OCI-LY3 (cell line): ENCODE results near the gene APBA1.

Experiments
- H2AFZ ChIP-seq: fragments of 200-600, 300-600 bp; shearing (Covaris generic); 2 replicates; pipeline ENCODE4 v1.6.0; 2014; ENCODE audit warnings: antibody characterized with exemption, low read depth, low read length
- H3K27ac ChIP-seq: fragments of 200-600, 300-600 bp; sonication (generic); 2 replicates; pipeline ENCODE4 v1.5.1; 2014; ENCODE audit warnings: mild to moderate bottlenecking, low read length, moderate library complexity, mixed read lengths
- H3K27me3 ChIP-seq: fragments of 200-600, 300-600 bp; sonication (generic); 2 replicates; pipeline ENCODE4 v1.6.1; 2014; ENCODE audit warnings: low read depth, low read length, mixed read lengths
- H3K36me3 ChIP-seq: fragments of 200-600, 300-600 bp; sonication (generic); replicated peaks from 2 replicates; pipeline ENCODE3; 2014; ENCODE audit warnings: low read depth, low read length, mixed read lengths
- H3K4me1 ChIP-seq: fragments of 300-600, 200-600 bp; sonication (generic); 2 replicates; pipeline ENCODE4 v1.6.1; 2014; ENCODE audit warnings: low read length, mixed read lengths
- H3K4me2 ChIP-seq: fragments of 200-600, 300-600 bp; sonication (generic); 2 replicates; pipeline ENCODE4 v1.6.1; 2014; ENCODE audit warnings: low read length, mixed read lengths
- H3K4me3 ChIP-seq: fragments of 300-600, 200-600 bp; sonication (generic); 2 replicates; pipeline ENCODE4 v1.5.1; 2014; ENCODE audit warnings: antibody characterized with exemption, mild to moderate bottlenecking, low read length, moderate library complexity
- H3K79me2 ChIP-seq: fragments of 300-600, 200-600 bp; shearing (Covaris generic); 2 replicates; pipeline ENCODE4 v1.6.1; 2014; ENCODE audit warnings: mild to moderate bottlenecking, low read length, mixed read lengths
- H3K9ac ChIP-seq: fragments of 300-600, 200-600 bp; shearing (Covaris generic); 2 replicates; pipeline ENCODE4 v1.6.0; 2014; ENCODE audit warnings: mild to moderate bottlenecking, low read length, moderate library complexity
- H3K9me3 ChIP-seq: fragments of 200-600, 300-600 bp; shearing (Covaris generic); 2 replicates; pipeline ENCODE4 v1.6.1; 2014; ENCODE audit warnings: low read length, mixed read lengths; ENCODE audit not compliant: insufficient read depth
- H4K20me1 ChIP-seq: fragments of 200-600, 300-600 bp; sonication (generic); 2 replicates; pipeline ENCODE4 v1.6.1; 2016; ENCODE audit warnings: low read length, mixed read lengths; ENCODE audit not compliant: insufficient read depth
- EZH2phosphoT487 ChIP-seq: fragments of 200-600 bp; shearing (Covaris generic); IDR thresholded peaks from 2 replicates; pipeline ENCODE4 v1.6.1; 2018; ENCODE audit warnings: antibody characterized with exemption, mixed run types, low read depth
- TF ChIP-seq, protein P1 (sequence below): fragments of 200-600, 300-600 bp; sonication (generic); IDR thresholded peaks from 2 replicates; pipeline ENCODE4 v1.5.1; 2014; ENCODE audit warnings: antibody characterized with exemption, low read length, low read depth

The APBA1 gene

DNA sequence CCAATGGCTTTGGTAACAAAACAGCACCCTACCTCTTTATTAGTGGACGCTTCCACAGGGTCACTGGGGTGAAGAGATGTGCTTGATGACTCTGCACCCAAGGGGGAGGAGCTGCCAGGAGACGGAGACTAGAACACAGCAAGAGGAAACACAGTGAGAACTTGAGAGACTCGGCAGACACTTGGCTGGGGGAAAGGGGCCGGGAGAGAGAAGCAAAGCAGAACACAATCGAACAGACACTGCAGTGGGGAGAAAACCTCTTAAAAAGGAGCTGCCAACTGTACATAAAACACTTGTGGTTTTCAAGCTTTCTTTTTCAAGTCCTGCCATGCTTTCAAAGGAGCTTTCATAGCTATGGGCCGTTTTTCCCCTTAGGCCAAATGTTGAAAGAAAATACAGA is 196.2 kb downstream of the APBA1 start:
- Histone ChIP-seq H2AFZ (no peak overlapping the region), H3K4me1 (no peaks in the 10 kb centered on the region), H3K4me3 (no peak overlapping the region), H3K9ac (no peak overlapping the region), H3K27ac (no peak overlapping the region), H3K27me3 (peaks cover 31% of the 10 kb centered on the region), H4K20me1 (no peaks in the 10 kb centered on the region), H3K4me2 (no peak overlapping the region), H3K79me2 (no peaks in the 10 kb centered on the region), H3K9me3 (no peaks in the 10 kb centered on the region), H3K36me3 (no peaks in the 10 kb centered on the region)
- TF ChIP-seq, protein P1, sequence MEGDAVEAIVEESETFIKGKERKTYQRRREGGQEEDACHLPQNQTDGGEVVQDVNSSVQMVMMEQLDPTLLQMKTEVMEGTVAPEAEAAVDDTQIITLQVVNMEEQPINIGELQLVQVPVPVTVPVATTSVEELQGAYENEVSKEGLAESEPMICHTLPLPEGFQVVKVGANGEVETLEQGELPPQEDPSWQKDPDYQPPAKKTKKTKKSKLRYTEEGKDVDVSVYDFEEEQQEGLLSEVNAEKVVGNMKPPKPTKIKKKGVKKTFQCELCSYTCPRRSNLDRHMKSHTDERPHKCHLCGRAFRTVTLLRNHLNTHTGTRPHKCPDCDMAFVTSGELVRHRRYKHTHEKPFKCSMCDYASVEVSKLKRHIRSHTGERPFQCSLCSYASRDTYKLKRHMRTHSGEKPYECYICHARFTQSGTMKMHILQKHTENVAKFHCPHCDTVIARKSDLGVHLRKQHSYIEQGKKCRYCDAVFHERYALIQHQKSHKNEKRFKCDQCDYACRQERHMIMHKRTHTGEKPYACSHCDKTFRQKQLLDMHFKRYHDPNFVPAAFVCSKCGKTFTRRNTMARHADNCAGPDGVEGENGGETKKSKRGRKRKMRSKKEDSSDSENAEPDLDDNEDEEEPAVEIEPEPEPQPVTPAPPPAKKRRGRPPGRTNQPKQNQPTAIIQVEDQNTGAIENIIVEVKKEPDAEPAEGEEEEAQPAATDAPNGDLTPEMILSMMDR, result no peak
- TF ChIP-seq EZH2phosphoT487, result no peak

DNA sequence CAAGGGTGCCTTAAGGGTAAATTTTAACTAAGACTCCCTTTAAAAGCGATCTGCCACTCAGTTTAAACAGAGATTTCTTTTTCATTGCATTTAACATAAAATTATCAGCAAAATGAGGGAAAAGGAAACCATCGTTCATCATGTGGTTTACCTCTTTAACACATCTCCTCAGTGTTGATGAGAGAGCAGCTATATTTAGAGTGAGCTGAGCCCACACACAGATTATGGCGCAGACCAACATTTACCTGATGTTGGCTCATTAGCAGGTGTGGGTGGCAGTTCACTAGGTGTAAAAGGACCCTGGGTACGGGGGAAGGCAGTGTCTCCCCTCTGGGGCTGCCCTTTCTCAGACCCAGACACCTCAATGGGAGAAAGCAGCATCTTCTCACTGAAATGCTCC is 197.3 kb downstream of the APBA1 start:
- Histone ChIP-seq H3K4me3 (no peak overlapping the region), H3K9me3 (no peaks in the 10 kb centered on the region), H3K4me1 (no peaks in the 10 kb centered on the region), H3K9ac (no peak overlapping the region), H3K79me2 (no peaks in the 10 kb centered on the region), H3K36me3 (no peaks in the 10 kb centered on the region), H2AFZ (no peak overlapping the region), H3K27me3 (peaks cover 31% of the 10 kb centered on the region), H4K20me1 (no peaks in the 10 kb centered on the region), H3K27ac (no peak overlapping the region), H3K4me2 (no peak overlapping the region)
- TF ChIP-seq, protein P1, result no peak
- TF ChIP-seq EZH2phosphoT487, result no peak

DNA sequence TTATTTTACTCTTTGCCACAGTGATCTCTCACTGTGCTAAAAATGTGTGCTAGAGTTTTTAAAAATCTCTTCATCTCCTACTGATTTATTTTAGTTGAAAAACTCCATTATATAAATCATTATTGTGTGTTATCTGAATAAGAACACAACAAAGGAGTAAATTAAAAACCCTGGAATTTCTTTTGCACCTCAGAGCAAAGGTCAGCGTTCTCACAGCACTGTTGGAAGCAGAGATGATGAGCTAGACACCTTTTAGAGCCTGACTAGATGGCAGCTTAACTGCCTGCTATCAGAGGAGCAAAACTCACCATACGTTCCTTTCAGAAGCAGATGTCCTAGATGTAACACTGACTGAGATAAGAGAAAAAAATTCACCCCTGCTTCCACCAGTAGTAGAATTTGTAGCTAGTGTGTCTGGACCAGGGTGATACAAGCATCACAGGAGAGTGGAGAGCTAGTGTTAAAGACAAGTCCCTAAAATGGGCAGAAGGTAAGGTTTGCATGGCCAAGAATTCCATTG is 200.0 kb downstream of the APBA1 start:
- no peaks in the 10 kb centered on the region for H4K20me1 ChIP-seq
- no peak overlapping the region for H3K9ac ChIP-seq

DNA sequence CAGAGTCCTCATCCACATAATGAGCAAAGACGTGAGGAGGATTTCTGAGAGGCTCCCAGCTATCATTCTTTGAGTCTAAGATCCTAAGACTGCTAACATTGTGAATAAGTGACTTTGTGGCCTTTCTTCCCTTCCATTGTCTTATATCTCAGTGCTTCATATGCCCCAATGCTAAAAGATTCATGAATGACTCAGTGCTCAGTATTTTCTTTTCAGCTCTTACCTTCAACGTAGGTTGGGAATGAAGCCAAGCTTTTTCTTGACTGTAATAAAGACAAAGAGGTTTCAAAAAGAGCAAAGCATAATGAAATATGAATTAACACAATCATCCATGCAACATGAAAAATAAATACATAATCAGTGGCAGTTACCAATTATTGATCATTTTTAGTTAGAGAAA is 200.7 kb downstream of the APBA1 start:
- Histone ChIP-seq H3K27ac (no peak overlapping the region), H3K27me3 (peaks cover 41% of the 10 kb centered on the region), H3K9me3 (no peaks in the 10 kb centered on the region), H3K9ac (no peak overlapping the region), H3K4me1 (no peaks in the 10 kb centered on the region), H4K20me1 (no peaks in the 10 kb centered on the region), H3K79me2 (no peaks in the 10 kb centered on the region), H3K4me3 (no peak overlapping the region), H3K4me2 (no peak overlapping the region), H3K36me3 (no peaks in the 10 kb centered on the region), H2AFZ (no peak overlapping the region)
- TF ChIP-seq EZH2phosphoT487, result no peak
- TF ChIP-seq, protein P1, result no peak

More for the DNA sequence above, 200.0 kb downstream of the APBA1 start:
- no peak for TF ChIP-seq EZH2phosphoT487
- TF ChIP-seq, protein P1, result no peak
- Histone ChIP-seq H3K79me2 (no peaks in the 10 kb centered on the region), H3K27ac (no peak overlapping the region), H3K4me2 (no peak overlapping the region), H2AFZ (no peak overlapping the region), H3K4me3 (no peak overlapping the region), H3K9me3 (no peaks in the 10 kb centered on the region), H3K4me1 (no peaks in the 10 kb centered on the region), H3K36me3 (no peaks in the 10 kb centered on the region), H3K27me3 (peaks cover 37% of the 10 kb centered on the region)
